Adrenal gland (tissue), 12 donors: ENCODE data around the gene ZBTB2. TPM values are rescaled to one million over a fixed set of nuclear protein-coding genes. Genes with fewer than 3 reads are reported as not detected.

Experiments used
- DNase-seq, 7 donors: peaks; one replicate each; pipeline ENCODE4 v3.0.0-alpha.2; 2019 to 2020
- H3K27ac ChIP-seq, 5 donors: fragments of 200-600 bp; sonication (generic) in 4 of 5; 1 replicate in 3 of 5; 2 replicates in 2 of 5; pipeline versions ENCODE4 v1.5.1 to v1.8.0; 2016 to 2020; ENCODE audit warnings: mild to moderate bottlenecking in 1 of 5
- H3K27me3 ChIP-seq: fragments of 200-600 bp; 2 replicates; pipeline ENCODE4 v1.8.0; 2021
- H3K36me3 ChIP-seq, 2 donors: fragments of 200-600 bp; replicated peaks in 1 of 2; 1 replicate in 1 of 2; 2 replicates in 1 of 2; pipeline versions ENCODE4 v1.5.1 to v1.8.0; 2018 to 2022
- H3K4me1 ChIP-seq, 2 donors: fragments of 200-600 bp; replicated peaks in 1 of 2; 1 replicate in 1 of 2; 2 replicates in 1 of 2; pipeline versions ENCODE4 v1.5.1 to v1.8.0; 2018 to 2021
- H3K4me3 ChIP-seq, 4 donors: fragments of 200-600 bp; sonication (generic) in 3 of 4; one replicate each; pipeline ENCODE4 v1.5.1; 2016 to 2018
- H3K9me3 ChIP-seq, 3 donors: fragments of 200-600 bp; sonication (generic) in 1 of 3; replicated peaks in 1 of 3; 1 replicate in 2 of 3; 2 replicates in 1 of 3; pipeline versions ENCODE4 v1.5.1 to v1.8.0; 2016 to 2021
- POLR2A ChIP-seq, 2 donors: fragments of 450-650 bp; IDR thresholded peaks; one replicate each; pipeline ENCODE4 v1.6.1; 2017; ENCODE audit warnings: antibody characterized with exemption in 2 of 2, mild to moderate bottlenecking in 2 of 2, moderate library complexity in 1 of 2
- WGBS, 4 donors: extraction: QIAGEN DNeasy Blood & Tissue Kit in 2 of 4; methylation state at CpG; one replicate each; pipeline versions ENCODE4 v1.1.5 to v1.1.7; 2013 to 2017; 5-methylcytosine and 5-hydroxymethylcytosine counted together
- intact Hi-C, 2 donors: fragments of 100-400 bp; cut with DNase I; formaldehyde crosslinking; loops; one replicate each; pipeline versions ENCODE4 v1.14.1 to v1.15.0; 2022 to 2023
- polyA plus RNA-seq, 3 donors: library from polyadenylated mRNA; stranded (reverse); fragments of 200-250 nt in 2 of 3; fragments of 350-450 nt in 1 of 3; fragmentation: Illumina TruSeq in 1 of 3; extraction: RNeasy Lipid Tissue Mini Kit (QIAGEN cat#74804) in 1 of 3; gene quantifications; one replicate each; pipeline ENCODE4 v1.2.3, GENCODE V29; 2013 to 2014
- total RNA-seq, 9 donors: library from RNA; depleted of rRNA in 4 of 9; stranded (reverse); fragments of >200 nt in 4 of 9; fragments of 120-200 nt in 1 of 9; fragmentation: NEBNext Ultra II Directional in 1 of 9; extraction: Animal tissue kit (Norgen Biotek cat#: 25700) in 1 of 9; gene quantifications; one replicate each; pipeline versions ENCODE4 v1.1.0 to v1.2.4, GENCODE V29; 2013 to 2023
- TF ChIP-seq, protein P1 (sequence below), 6 experiments: fragments of 450-650 bp in 4 of 6; fragments of 200-600 bp in 2 of 6; sonication (generic) in 1 of 6; IDR thresholded peaks; 1 replicate in 5 of 6; 2 replicates in 1 of 6; pipeline versions ENCODE4 v1.5.1 to v1.8.0; 2016 to 2021; ENCODE audit warnings: antibody characterized with exemption in 6 of 6, mild to moderate bottlenecking in 2 of 6, moderate library complexity in 1 of 6
- donor health status: healthy with polysubstance abuse.
- donor health status: Bipolar disorder and iron deficiency.
- donor health status: DM: yes; HTN: yes; CAD: no.
- donor health status: DM: no; HTN: no; CAD: no.
- donor health status: DM: no; HTN: no; CAD: no.
- donor health status: DM: yes; HTN: yes; CAD: no.

The ZBTB2 gene
- total and polyA plus RNA-seq, 12 donors: 4.9 to 11.3 (median 8.6) TPM

DNA sequence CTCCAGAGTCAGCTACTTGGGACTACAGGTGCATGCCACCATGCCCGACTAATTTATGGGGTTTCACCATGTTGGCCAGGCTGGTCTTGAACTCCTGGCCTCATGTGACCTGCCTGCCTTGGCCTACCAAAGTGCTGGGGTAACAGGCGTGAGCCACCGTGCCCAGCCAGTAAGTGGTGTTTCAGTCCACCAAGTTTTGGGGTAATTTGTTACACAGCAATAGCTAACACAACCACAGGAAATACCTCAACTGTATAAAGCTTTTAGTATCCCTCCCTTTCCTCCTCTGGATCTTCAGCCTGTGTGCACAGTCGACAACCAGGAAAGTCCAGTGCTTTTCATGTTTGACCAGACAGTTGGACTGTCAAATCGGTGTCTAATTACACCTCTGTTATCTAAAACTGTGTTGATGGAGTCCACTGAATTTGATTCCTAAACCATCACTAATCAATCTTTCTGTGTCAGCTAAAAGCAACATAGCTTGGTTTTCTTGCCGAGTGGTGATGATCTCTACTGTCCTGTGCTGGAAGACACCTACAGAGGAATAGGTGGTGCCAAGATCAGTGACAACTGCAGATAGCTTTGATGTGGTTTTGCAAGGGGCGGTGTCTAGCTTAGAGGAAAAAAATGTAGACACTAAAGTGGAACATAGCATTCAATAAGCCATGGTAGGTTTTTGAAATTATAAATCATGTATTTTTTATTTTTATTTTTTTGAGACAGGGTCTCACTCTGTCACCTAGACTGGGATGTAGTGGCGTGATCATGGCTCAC lies 22.2 kb upstream of the ZBTB2 start:
- no peaks in the 10 kb centered on the region for H3K4me1 ChIP-seq
- peaks cover 0 to 18% of the 10 kb centered on the region in 2 donors for H3K36me3 ChIP-seq
- H3K27ac ChIP-seq: no peak overlapping the region
- WGBS, 4 donors: 92 to 97% (median 96%) methylated on average over 8 of the region's 8 CpGs
- no peak for DNase-seq
- no peaks in the 10 kb centered on the region for H3K27me3 ChIP-seq
- H3K9me3 ChIP-seq: peaks cover 0 to 4% (median 0%) of the 10 kb centered on the region in 3 donors
- H3K4me3 ChIP-seq: no peak overlapping the region
- intact Hi-C loops: no loop called here
- TF ChIP-seq POLR2A (IDR thresholded peaks at IDR 0.05): no peak
- TF ChIP-seq, protein P1, sequence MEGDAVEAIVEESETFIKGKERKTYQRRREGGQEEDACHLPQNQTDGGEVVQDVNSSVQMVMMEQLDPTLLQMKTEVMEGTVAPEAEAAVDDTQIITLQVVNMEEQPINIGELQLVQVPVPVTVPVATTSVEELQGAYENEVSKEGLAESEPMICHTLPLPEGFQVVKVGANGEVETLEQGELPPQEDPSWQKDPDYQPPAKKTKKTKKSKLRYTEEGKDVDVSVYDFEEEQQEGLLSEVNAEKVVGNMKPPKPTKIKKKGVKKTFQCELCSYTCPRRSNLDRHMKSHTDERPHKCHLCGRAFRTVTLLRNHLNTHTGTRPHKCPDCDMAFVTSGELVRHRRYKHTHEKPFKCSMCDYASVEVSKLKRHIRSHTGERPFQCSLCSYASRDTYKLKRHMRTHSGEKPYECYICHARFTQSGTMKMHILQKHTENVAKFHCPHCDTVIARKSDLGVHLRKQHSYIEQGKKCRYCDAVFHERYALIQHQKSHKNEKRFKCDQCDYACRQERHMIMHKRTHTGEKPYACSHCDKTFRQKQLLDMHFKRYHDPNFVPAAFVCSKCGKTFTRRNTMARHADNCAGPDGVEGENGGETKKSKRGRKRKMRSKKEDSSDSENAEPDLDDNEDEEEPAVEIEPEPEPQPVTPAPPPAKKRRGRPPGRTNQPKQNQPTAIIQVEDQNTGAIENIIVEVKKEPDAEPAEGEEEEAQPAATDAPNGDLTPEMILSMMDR (IDR thresholded peaks at IDR 0.05): no peak

DNA sequence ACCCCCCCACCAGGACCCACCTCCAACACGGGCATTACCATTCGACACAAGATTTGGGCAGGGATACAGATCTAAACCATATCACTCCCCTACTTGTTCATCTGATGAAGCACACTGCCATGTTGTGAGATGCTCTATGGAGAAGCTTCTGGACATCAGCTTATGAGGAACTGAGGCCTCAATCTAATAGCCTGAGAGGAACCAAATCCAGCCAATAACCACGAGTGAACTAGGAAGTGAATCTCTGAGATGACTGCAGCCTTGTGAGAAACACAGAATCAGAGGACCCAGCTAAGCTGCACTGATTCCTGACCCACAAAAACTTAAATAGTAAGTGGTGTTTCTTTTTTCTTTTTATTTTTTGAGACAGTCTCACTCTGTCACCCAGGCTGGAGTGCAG lies 21.6 kb upstream of the ZBTB2 start:
- no peaks in the 10 kb centered on the region for H3K4me1 ChIP-seq
- peaks cover 0 to 4% (median 0%) of the 10 kb centered on the region in 3 donors for H3K9me3 ChIP-seq
- H3K27ac ChIP-seq: no peak overlapping the region
- intact Hi-C loops: no loop called here
- no peak overlapping the region for H3K4me3 ChIP-seq
- peaks cover 0 to 18% of the 10 kb centered on the region in 2 donors for H3K36me3 ChIP-seq
- no peak for DNase-seq
- H3K27me3 ChIP-seq: no peaks in the 10 kb centered on the region
- TF ChIP-seq, protein P1 (IDR thresholded peaks at IDR 0.05): no peak
- TF ChIP-seq POLR2A (IDR thresholded peaks at IDR 0.05): no peak
- WGBS, 4 donors: 77 to 94% (median 90%) methylated on average over 3 of the region's 3 CpGs

DNA sequence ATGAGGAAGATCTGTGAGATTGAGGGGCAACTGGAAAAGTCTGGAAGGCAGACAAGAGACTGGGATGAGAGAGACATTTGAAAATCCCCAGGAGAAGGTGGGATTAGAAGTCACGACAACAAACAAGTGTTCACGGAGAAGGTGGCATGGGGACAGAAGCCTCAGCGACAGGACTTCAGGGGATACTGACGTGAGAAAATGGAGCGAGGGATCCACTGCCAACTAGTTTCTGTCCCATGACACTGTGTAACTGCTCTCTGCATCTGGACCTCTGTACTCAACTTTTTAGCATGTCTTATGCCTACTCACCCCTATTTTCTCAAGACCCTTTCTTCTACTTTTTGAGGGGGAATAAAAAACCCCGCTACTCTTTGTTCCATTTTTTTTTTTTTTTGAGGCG lies 18.3 kb upstream of the ZBTB2 start:
- Histone ChIP-seq H3K27me3 (no peaks in the 10 kb centered on the region), H3K9me3 (peaks cover 0 to 3% (median 0%) of the 10 kb centered on the region in 3 donors), H3K4me3 (no peak overlapping the region), H3K36me3 (peaks cover 0 to 7% of the 10 kb centered on the region in 2 donors), H3K4me1 (no peaks in the 10 kb centered on the region), H3K27ac (no peak overlapping the region)
- 90 to 97% (median 94%) methylated on average over 7 of the region's 7 CpGs for WGBS, 4 donors
- intact Hi-C loops: loop anchor here in 1 of 2 donors (10.0 kb wide), 1 partner anchor 65 kb away; no protein-coding TSS in a partner anchor
- TF ChIP-seq, protein P1 (IDR thresholded peaks at IDR 0.05): no peak
- TF ChIP-seq POLR2A (IDR thresholded peaks at IDR 0.05): no peak
- no peak for DNase-seq

DNA sequence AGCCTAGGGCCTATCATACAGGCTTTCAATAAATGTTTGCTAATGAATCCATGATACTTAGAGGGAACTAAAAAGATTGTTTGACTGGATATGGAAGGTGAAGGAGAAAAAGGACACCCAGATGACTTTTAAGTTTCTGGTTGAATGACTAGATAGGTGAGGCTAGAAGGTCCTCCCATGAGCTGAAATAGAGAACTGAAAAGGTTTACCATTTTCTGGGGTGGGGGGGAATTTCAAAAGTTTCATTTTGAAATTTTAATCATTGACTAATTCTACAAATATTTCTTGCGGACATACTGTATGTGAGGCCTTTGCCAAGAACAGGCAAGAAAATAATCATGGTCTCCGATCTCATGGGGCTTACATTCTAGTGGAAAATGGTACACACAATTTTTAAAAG lies 17.9 kb upstream of the ZBTB2 start:
- intact Hi-C loops: loop anchor here in 1 of 2 donors (10.0 kb wide), 1 partner anchor 66 kb away; no protein-coding TSS in a partner anchor
- no peak for TF ChIP-seq POLR2A (IDR thresholded peaks at IDR 0.05)
- TF ChIP-seq, protein P1 (IDR thresholded peaks at IDR 0.05): no peak
- WGBS, 4 donors: 93 to 98% (median 96%) methylated on average over 2 of the region's 2 CpGs

More for the DNA sequence above, 17.9 kb upstream of the ZBTB2 start:
- no peak overlapping the region for H3K4me3 ChIP-seq
- peaks cover 0 to 9% of the 10 kb centered on the region in 2 donors for H3K36me3 ChIP-seq
- no peaks in the 10 kb centered on the region for H3K9me3 ChIP-seq
- no peaks in the 10 kb centered on the region for H3K4me1 ChIP-seq
- no peak for DNase-seq
- H3K27me3 ChIP-seq: no peaks in the 10 kb centered on the region
- no peak overlapping the region for H3K27ac ChIP-seq
